ENCODE measurements around the gene CPLX4.

Gene CPLX4

GRCh38 chr18:59354731-59355130, 36.3 kb upstream of the CPLX4 start:
- ATAC-seq (ENCODE audit: insufficient read depth, low read depth) (no peak), DNase-seq (no peak)
- TF ChIP-seq EZH2 (IDR thresholded peaks at IDR 0.05; ENCODE audit: borderline replicate concordance, low read depth, low read length, severe bottlenecking), result no peak
- TF ChIP-seq, protein P1, sequence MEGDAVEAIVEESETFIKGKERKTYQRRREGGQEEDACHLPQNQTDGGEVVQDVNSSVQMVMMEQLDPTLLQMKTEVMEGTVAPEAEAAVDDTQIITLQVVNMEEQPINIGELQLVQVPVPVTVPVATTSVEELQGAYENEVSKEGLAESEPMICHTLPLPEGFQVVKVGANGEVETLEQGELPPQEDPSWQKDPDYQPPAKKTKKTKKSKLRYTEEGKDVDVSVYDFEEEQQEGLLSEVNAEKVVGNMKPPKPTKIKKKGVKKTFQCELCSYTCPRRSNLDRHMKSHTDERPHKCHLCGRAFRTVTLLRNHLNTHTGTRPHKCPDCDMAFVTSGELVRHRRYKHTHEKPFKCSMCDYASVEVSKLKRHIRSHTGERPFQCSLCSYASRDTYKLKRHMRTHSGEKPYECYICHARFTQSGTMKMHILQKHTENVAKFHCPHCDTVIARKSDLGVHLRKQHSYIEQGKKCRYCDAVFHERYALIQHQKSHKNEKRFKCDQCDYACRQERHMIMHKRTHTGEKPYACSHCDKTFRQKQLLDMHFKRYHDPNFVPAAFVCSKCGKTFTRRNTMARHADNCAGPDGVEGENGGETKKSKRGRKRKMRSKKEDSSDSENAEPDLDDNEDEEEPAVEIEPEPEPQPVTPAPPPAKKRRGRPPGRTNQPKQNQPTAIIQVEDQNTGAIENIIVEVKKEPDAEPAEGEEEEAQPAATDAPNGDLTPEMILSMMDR (IDR thresholded peaks at IDR 0.05; ENCODE audit: borderline replicate concordance, extremely low read depth, low read length, poor library complexity, severe bottlenecking), result no peak
- Histone ChIP-seq H3K9me3 (ENCODE audit: insufficient read depth, low read length, severe bottlenecking) (no peaks in the 10 kb centered on the region), H3K27me3 (ENCODE audit: insufficient read depth, low read length, poor library complexity) (no peaks in the 10 kb centered on the region), H3K4me1 (ENCODE audit: insufficient read depth, low read length) (peaks cover 25% of the 10 kb centered on the region), H3K36me3 (ENCODE audit: insufficient read depth, low read length) (peaks cover 64% of the 10 kb centered on the region), H3K4me3 (ENCODE audit: low read depth in 1 of 2, low read length in 2 of 2) (no peak overlapping the region), H4K20me1 (ENCODE audit: insufficient read depth, low read length) (peaks cover 10% of the 10 kb centered on the region; the same call in 1 of the 2 replicates), H2AFZ (ENCODE audit: low read depth, low read length) (no peak overlapping the region), H3K4me2 (ENCODE audit: insufficient read depth, low read length) (no peak overlapping the region), H3K27ac (ENCODE audit: low read length) (no peak overlapping the region), H3K9ac (ENCODE audit: low read depth, low read length) (no peak overlapping the region), H3K79me2 (ENCODE audit: insufficient read depth, low read length) (peaks cover 38% of the 10 kb centered on the region)

DNA sequence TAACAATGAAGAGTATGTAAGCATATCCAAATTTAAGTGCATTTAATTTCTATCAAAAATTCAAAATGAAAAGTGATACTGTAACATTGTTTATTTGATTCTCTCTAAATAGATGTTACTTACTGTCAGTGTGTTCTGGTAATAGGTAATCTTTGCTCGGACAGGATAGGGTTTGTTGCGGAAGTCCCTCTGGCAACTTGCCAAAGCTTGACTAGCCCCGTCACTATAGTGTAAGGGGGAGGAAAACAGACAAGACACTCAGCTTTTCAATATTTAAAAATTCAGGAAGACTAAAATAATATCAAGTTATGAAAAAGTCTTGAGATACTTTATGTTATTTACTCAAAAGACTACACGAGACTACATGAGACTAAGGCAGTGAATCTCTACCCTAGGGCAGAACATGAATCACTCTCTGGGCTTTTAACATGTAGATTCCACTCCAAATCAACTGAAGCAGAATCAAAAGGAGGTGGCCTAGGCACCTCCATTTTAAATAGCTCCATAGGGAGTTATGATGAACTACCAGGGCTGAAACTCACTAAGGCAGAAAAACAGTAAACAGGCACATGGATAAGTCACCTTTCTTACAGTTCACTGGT, 34.7 kb upstream of the CPLX4 start:
- Histone ChIP-seq H3K4me1 (ENCODE audit: insufficient read depth, low read length) (peaks cover 19% of the 10 kb centered on the region), H3K4me3 (ENCODE audit: low read depth in 1 of 2, low read length in 2 of 2) (no peak overlapping the region), H2AFZ (ENCODE audit: low read depth, low read length) (no peak overlapping the region), H3K9ac (ENCODE audit: low read depth, low read length) (no peak overlapping the region), H3K79me2 (ENCODE audit: insufficient read depth, low read length) (peaks cover 29% of the 10 kb centered on the region), H3K27ac (ENCODE audit: low read length) (no peak overlapping the region), H4K20me1 (ENCODE audit: insufficient read depth, low read length) (peaks cover 10% of the 10 kb centered on the region; the same call in 1 of the 2 replicates), H3K36me3 (ENCODE audit: insufficient read depth, low read length) (peaks cover 74% of the 10 kb centered on the region), H3K4me2 (ENCODE audit: insufficient read depth, low read length) (no peak overlapping the region), H3K9me3 (ENCODE audit: insufficient read depth, low read length, severe bottlenecking) (no peaks in the 10 kb centered on the region), H3K27me3 (ENCODE audit: insufficient read depth, low read length, poor library complexity) (no peaks in the 10 kb centered on the region)
- no peak for ATAC-seq (ENCODE audit: insufficient read depth, low read depth)
- DNase-seq, result no peak
- no peak for TF ChIP-seq EZH2 (IDR thresholded peaks at IDR 0.05; ENCODE audit: borderline replicate concordance, low read depth, low read length, severe bottlenecking)
- TF ChIP-seq, protein P1 (IDR thresholded peaks at IDR 0.05; ENCODE audit: borderline replicate concordance, extremely low read depth, low read length, poor library complexity, severe bottlenecking), result no peak

DNA sequence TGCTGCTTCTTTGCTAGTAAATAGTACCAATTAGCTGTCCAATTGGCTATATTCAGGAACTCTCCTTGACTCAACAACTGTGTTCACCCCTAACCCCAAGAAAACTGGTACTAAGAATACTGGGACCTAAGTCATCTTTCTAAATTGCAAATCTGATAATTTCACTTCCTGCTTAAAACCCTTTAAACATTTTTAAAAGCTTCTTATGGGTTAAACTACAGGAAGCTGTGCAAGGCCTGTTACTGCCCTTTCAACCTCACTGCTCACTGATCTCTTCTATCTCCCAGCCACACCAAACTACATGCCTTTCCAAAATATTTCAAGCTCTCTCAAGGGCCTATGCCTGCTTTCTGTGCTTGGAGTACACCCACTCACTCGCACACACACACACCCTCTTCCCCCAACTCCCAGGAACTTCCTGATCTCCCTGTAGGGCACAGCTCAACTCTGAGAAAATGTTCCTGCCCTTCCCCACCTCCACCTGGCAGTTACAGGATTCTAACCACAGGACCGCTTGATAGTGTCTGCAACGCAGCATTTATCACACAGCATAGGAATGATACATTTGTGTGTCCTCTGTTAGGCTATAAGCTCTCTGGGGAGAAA, 33.9 kb upstream of the CPLX4 start:
- Histone ChIP-seq H3K36me3 (ENCODE audit: insufficient read depth, low read length) (peaks cover 82% of the 10 kb centered on the region), H3K4me3 (ENCODE audit: low read depth in 1 of 2, low read length in 2 of 2) (no peak overlapping the region), H3K4me1 (ENCODE audit: insufficient read depth, low read length) (peaks cover 11% of the 10 kb centered on the region), H3K9me3 (ENCODE audit: insufficient read depth, low read length, severe bottlenecking) (no peaks in the 10 kb centered on the region), H2AFZ (ENCODE audit: low read depth, low read length) (no peak overlapping the region), H4K20me1 (ENCODE audit: insufficient read depth, low read length) (peaks cover 8% of the 10 kb centered on the region; the same call in 1 of the 2 replicates), H3K27ac (ENCODE audit: low read length) (no peak overlapping the region), H3K4me2 (ENCODE audit: insufficient read depth, low read length) (no peak overlapping the region), H3K79me2 (ENCODE audit: insufficient read depth, low read length) (peaks cover 21% of the 10 kb centered on the region), H3K9ac (ENCODE audit: low read depth, low read length) (no peak overlapping the region), H3K27me3 (ENCODE audit: insufficient read depth, low read length, poor library complexity) (no peaks in the 10 kb centered on the region)
- ATAC-seq (ENCODE audit: insufficient read depth, low read depth) (no peak), DNase-seq (no peak)
- TF ChIP-seq, protein P1 (IDR thresholded peaks at IDR 0.05; ENCODE audit: borderline replicate concordance, extremely low read depth, low read length, poor library complexity, severe bottlenecking), result no peak
- no peak for TF ChIP-seq EZH2 (IDR thresholded peaks at IDR 0.05; ENCODE audit: borderline replicate concordance, low read depth, low read length, severe bottlenecking)
